ENCODE measurements around the gene GALNT18.

DNA sequence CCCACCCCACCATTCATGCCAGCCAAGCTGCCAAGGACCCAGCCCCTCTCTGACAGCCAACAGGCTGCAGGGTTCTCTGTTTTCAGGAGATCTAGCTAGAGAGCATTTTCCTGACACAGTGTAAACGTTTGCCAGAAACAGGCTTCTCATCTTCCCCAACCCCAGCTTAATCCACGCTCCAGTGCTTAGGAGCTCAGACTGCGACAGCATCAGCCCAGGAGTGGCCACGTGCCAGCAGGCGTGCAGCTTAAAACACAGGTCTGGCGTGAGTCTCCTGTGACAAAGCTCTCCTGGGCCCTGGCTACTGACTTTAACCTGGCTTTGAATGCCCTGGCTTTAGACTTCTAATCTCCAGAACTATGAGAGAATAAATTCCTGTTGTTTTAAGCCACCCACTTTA is 66.6 kb downstream of the GALNT18 start:
- TF ChIP-seq, protein P1, sequence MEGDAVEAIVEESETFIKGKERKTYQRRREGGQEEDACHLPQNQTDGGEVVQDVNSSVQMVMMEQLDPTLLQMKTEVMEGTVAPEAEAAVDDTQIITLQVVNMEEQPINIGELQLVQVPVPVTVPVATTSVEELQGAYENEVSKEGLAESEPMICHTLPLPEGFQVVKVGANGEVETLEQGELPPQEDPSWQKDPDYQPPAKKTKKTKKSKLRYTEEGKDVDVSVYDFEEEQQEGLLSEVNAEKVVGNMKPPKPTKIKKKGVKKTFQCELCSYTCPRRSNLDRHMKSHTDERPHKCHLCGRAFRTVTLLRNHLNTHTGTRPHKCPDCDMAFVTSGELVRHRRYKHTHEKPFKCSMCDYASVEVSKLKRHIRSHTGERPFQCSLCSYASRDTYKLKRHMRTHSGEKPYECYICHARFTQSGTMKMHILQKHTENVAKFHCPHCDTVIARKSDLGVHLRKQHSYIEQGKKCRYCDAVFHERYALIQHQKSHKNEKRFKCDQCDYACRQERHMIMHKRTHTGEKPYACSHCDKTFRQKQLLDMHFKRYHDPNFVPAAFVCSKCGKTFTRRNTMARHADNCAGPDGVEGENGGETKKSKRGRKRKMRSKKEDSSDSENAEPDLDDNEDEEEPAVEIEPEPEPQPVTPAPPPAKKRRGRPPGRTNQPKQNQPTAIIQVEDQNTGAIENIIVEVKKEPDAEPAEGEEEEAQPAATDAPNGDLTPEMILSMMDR (IDR thresholded peaks at IDR 0.05; ENCODE audit: insufficient read depth, low read length, poor library complexity, severe bottlenecking) = no peak
- TF ChIP-seq EZH2phosphoT487 (conservative IDR thresholded peaks at IDR 0.05; ENCODE audit: low read length) = no peak

All from SU-DHL-6 (cell line).